ENCODE results near the gene ULK3.

ULK3 gene

DNA sequence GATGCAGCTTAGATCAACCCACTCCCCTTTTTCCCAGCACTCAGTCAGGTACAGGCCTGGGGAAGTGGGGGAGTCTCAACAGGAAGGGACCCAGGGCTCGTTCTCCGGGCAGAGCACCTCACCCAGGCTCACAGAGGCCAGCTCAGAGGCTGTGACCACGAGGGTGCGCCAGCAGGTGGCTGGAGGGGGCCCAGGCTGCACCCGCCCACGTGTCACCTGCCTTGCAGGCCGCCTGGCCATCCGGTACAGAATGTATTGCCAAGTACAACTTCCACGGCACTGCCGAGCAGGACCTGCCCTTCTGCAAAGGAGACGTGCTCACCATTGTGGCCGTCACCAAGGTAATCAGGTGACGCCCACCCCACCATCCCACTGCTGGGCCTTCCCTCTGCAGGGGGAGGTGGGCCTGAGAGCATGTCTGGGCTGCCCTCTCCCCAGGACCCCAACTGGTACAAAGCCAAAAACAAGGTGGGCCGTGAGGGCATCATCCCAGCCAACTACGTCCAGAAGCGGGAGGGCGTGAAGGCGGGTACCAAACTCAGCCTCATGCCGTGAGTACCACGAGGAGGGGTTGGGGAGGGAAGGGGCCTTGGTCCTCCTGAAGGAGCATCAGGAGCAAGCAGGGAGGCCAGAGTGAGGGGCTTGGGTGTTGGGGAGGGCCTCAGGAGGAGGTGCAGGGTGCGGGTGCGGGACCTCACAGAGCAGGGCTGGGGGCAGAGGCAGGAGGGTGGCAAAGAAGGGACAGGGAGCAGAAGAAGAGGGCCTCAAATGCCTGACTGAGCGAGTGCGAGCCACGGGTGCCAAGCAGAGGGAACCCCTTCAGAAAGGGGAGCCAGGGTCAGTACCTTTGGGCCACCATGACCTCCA is 44.3 kb downstream of the ULK3 start:
- DNase-seq, result no peak

DNA sequence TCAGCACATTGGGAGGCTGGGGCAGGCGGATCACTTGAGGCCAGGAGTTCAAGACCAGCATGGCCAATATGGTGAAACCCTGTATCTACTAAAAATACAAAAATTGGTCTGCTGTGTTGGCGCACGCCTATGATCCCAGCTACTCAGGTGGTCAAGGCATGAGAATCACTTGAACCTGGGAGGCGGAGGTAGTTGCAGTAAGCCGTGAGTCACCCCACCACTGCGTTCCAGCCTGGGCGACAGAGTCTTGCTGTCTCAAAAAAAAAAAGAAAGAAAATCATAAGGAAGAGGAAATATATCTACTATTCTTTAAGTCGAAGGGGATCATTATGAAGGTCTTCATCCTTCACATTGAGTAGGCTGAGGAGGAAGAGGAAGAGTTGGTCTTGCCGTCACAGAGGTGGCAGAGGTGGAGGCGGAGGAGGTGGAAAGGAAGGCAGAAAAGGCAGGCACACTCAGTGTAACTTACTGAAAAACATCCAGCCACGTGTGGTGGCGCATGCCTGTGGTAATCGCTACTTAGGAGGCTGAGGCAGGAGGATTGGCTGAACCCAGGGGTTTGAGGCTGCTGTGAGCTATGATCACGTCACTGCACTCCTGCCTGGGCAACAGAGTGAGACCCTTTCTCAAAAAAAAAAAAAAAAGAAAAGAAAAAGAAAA is 46.9 kb downstream of the ULK3 start:
- DNase-seq, result no peak

DNA sequence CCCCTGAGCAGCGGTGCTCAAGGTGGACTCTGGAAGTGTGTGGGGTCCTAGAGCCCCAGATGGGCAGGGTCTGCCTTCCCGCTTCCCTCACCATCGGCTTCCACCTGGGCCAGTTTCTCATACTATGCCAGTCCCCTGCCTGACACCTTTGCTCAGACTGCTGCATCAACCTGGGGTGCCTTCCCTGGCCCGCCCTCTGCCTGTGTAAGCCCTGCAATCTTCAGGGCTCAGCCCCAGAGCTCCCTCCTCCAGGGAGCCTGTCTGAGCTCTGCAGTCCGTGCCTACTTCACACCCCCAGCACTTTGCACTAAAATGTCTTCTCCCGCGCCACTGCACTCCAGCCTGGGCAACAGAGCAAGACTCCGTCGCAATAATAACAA is 48.0 kb downstream of the ULK3 start:
- DNase-seq, result no peak

DNA sequence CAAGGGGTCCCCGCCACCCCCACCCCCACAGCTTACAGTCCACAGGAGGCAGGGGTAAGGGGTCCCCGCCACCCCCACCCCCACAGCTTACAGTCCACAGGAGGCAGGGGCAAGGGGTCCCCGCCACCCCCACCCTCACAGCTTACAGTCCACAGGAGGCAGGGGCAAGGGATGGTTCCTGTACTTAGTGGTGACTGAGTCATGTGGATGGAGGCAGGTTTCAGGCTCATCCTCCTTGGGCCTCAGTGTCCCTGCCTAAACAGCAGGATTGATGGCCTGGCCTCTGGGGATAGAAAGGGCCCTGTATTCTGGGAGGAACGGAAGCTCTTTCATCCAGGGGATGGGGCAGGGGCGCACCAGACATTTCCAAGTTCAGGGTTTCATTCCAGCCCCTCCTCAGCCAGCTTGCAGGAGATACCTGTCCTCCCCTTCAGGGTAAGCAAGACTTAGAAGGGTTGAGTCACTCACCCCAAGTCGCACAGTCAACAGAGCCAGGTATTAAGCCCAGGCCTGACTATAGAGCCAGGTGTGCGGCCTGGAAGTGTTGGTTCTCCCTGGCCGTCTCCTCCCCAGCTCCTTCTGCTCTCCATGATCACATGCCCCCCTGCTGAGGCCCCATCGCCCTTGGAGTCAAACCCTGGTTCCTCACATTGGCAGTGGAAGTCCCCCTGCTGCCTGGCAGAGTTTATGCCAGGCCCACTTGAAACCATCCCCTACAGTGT is 48.5 kb downstream of the ULK3 start:
- DNase-seq, result no peak

DNA sequence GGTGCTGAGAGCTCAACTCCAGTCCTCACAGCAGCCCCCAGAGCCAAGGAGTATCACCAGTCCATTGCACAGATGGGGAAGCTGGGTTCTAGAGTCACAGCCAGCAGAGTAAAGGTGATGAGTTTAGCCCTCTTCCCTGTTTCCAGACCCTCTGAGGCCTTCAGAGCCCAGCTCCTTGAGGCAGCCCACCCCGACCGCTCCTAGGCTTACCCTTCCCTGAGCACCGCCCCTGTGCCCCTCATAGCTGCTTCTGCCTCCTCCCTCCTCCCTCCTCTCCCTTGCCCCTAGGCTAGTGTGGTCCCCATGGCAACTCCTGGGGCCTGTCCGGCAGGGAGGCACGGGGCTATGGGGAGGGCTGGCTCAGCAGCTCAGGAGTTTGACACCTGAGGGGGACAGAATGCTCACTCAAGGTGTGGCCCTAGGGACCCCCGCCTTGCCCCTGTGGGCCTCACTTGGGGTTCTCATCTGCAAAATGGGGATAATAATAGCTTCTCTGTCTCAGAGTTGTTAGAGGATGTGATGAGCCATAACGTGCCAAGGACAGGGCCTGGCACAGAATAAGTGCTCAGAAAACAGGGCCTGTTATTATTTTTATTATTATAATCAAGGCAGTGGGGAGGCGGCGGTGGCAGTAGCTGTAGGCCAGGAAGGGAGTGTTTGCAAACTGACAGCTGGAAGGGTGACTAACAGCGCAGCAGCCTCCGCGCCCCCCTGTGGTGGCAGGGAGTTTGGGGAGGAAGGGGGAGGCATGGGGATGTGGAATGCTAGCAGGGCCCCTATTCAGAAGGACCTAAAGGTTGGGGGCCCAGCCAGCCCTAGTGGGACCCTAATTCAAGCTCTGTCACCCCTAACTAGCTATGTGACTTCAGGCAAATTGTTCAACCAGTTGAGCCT is 49.6 kb downstream of the ULK3 start:
- no peak for DNase-seq

DNA sequence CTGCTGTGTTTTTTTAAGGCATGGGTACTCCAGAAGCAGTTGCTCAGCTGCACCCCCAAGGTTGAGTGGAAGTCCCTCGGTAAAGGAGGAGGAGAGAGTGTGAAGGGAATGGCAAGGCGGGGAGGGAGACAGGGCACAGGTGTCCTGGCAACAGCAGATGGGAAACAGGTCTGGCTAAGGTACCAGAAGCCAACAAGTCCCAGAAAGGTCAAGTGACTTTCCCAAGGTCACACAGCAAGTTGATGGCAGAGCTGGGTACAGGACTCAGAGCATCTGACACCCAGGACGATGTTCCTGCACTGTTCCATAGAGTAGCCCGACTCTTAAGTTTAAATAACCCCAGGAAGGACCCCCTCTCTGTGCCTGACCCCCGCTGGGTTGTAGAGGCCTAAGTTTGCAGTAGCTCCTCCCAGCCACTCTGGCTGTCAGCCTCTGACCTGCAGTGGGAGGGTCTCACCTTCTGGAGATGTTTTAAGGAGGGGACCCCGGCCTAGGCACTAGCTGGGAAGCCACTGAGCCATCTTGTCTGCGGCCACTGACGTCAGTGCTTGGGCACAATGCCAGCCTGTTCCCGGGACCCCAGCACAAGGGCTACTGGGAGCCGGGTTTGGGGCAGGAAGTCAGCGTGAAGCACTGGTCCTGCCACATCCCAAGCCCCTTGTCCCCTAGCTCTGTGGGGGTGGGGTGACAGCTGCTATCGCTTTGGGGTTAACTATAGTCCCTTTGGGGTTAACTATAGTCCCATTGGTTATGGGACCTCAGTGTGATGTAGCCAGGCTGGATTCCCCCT is 50.5 kb downstream of the ULK3 start:
- DNase-seq, result no peak

DNA sequence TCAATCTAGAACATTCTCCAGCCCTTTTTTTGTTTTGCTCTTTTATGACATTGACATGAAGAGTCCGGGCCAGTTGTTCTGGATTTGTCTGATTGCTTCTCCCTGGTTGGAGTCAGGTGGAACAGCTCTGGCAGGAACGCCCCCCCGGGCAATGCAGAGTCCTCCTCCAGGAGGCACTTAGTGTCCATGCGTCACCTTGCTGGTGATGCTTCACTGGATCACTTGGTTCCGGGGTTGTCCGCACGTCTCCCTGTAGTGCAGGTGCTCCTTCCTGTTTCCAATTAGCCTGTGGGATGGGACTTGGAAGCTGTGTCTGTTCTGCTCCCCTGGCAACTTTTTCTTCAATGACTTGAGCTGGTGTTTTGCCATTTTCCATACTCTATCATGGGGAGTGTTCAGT is 51.3 kb downstream of the ULK3 start:
- DNase-seq, result no peak

DNA sequence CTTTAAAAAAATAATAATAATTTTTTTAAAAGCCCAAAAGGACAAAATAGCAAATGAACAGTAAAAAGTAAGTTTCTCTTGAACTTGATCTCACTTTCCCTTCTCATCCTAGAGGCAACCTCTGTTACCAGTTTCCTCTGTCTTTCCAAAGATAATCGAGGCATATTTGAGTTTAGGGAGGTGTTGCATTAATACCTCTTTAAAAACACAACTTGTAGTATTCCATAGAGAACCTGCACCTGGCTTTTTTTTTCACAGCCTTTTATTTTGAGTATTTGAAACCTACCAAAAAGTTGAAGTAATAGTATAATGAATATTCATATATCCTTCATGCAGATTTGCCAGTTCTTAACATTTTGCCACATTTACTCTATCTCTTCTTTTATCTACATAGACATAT is 51.9 kb downstream of the ULK3 start:
- DNase-seq, result no peak

DNA sequence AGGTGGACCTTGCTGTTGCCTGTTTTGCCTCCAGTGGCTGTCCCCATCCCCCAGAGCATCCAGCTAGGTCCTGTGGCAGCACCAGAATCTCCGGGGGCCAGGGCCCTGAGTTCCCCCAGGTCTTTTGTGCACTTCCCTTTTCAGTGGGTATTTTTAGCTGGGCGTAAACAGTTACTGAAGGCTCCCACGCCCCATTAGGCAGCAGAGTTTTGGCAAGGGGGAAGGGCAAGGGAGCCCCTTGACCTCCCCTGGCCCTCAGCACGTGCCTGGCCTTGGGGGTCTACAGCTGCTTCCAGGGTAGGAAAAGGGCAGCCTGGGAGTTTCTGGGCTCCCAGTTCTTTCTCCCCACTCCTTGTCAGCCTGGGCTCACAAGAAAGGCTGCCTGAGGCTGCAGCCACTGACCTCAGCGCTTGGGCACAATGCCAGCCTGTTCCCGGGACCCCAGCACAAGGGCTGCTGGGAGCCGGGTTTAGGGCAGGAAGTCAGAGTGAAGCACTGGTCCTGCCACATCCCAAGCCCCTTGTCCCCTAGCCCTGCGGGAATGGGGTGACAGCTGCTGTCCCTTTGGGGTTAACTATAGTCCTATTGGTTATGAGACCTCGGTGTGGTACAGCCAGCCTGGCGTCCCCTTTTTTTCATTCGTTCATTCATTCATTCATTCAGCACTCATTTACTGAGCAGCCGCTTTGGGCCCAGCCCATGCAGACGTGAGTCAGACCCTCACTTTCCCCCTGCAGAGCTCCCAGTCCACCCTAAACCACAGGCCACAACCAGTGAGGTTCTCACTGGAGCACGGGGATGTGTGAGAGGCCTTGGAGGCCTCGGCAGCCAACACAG is 52.7 kb downstream of the ULK3 start:
- no peak for DNase-seq

DNA sequence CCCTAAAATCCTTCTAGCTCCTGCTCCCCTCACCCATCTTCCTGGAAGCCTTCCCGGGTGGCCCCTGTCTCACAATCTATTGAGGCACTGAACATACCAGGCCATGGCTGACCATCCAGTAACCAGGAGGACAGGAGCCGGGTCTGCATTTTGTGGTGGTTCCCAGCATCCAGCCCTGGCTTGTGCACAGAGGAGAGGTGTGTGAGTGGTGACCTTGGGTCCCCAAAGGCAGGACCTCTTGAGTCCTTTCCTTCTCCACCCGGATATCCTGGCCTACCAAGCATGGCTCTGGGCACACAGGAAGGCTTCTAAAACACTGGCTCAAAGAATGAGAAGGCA is 53.2 kb downstream of the ULK3 start:
- no peak for DNase-seq

DNA sequence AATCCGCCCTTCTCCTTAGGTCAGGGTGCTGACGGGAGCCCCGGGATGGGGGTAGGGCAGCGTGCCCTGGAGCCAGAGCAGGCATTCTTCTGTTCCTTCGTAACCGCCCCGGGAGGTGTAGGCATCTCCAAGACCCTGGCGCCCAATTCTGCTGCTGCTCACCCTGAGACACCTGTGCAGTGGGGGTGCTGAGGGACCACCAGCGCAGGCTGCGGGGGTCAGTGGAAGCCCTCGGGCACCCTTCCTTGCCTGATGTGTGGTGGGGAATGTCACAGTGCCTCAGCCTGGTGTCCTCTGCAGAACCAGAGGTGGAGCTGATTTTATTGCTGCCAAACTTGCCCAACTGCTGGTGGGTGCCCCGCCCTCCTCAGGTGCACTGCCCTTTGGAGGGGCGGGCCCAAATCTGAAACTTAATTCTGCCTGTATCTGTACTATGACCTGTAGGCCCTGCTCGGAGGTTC is 53.8 kb downstream of the ULK3 start:
- DNase-seq, result no peak

DNA sequence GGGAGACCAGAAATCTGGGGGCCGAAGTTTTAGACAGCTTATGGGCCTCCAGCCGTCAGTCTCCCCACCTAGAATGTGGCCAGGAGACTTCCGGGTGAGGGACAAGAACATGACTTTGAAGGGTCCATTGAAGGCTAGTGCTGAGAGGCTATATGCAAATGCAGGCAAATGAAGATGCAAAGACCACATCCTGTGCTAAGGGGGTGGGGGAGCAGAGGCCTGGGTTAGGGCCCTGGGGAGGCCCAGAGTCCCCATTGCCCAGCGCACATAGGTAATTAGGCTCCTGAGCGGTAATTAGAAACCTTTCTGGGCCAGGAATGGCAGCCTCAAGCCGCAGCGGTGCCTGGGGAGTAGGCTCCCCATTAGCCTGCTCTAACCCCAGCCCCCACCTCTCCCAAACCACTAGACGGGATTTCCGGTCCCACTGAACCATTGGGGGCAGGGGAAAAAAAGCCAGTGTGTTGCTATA is 54.2 kb downstream of the ULK3 start:
- DNase-seq, result no peak

DNA sequence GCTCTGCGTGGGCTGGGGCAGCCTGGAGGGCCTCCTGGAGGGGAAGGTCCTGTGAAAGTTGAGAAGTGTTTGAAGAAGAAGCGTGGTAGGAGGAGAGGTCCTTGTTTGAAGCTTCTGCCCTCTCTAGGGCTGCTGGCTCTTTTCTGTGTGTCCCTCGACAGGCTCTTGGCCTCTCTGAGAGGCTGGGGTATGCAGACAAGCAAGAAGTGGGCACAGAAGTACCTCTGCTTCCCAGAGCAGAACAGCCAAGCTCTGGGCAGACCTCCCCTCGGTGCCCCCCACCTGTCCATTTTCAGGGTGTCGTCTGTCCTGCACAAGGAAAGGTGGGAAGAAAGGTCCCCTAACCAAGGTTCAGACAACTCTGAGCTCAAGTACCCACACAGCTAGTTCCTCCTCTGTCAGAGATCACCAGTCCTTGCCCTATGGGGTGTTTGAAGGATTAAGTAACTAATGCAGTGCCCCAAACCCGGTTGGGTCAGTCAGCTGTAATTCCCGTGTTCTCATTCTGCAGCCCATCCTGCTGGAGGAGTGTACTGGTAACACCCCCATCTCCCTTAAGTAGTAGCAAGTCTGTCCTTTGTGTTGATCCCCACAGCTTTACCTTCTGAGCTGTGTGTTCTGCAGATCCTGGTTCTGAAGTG is 54.8 kb downstream of the ULK3 start:
- no peak for DNase-seq

DNA sequence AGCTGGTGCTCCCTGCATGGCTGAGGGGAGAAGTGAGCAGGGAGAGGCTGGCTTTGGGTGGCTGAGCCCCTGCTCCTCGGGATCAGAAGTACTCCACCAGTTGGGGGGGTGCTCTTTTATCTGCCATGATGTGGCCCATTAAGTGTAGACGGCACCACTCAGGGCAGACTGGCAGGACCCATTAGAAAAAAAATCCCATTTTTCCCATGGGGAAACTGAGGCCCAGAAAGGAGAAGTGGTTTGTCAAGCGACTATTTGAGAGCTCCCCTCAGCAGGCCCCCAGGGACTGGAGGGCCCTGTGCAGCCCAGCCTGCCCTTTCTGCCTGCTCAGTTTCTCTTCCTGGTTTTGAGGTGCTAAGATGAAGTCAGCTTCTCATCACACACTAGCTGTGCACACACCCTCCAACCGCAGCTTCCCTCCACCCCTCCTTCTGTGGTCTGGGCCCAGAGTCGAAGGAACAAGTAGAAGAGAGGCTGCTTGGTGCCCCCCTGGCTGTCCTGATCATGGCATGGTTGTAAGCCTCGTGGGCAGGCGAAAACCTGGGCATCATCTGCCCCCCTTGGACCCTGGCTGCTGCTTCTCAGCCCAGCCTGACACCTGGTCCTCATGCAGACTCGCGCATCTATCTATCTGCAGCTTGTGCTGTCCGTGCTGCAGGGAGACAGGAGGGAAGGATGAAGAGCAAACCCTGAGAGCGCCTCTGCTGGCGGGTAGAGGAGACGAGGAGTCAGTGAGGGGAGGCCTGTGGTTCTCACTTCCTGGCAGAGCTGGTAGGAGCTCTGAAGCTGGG is 55.5 kb downstream of the ULK3 start:
- DNase-seq, result no peak

DNA sequence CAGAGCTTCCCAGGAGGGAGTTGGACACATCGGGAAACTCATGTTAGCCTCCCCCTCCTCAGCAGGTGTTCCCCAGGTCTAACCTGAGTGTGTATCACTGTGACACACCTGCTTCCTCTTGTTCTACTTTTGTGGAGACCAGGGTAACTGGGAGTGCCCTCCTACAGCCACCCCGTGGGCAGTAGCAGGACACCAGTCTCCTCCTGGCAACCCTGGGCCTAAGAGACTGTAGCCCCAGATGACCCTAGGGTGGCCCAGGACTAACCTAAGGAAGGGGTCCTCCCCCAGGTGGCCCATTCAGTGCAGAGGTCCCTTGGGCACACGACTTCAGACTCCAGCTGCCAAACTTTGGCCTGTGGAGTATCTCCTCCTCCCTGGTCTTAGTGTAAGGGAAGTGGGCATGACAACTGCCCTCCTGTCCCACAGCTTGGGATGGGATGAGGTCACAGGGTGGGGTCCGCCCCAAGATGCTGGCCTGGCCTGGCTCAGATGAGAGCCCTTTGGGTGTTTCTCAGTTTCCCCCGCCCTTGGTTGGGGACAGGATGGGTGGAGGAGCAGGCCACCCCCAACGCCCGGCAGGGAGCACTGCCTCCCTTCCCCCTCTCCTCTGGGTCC is 56.3 kb downstream of the ULK3 start:
- DNase-seq, result no peak

Measured in NCI-H2081 treated with DMSO at 0.1 percent for 48 hours (cell line).